GM18520 (cell line): Measurements from ENCODE around the gene SORL1.

Source experiments
- ATAC-seq: cut with Tn5 transposase; IDR thresholded peaks from one replicate; pipeline ENCODE4 v1.9.1; 2021; ENCODE audit not compliant: unreplicated experiment

Gene SORL1

GRCh38 chr11:121429556-121429955 lies 22.6 kb upstream of the SORL1 start:
- ATAC-seq: no peak

GRCh38 chr11:121431820-121432526 lies 20.1 kb upstream of the SORL1 start:
- no peak for ATAC-seq

- ATAC-seq: no peak
Observed at GRCh38 chr11:121435132-121435531, 17.0 kb upstream of the SORL1 start.

DNA sequence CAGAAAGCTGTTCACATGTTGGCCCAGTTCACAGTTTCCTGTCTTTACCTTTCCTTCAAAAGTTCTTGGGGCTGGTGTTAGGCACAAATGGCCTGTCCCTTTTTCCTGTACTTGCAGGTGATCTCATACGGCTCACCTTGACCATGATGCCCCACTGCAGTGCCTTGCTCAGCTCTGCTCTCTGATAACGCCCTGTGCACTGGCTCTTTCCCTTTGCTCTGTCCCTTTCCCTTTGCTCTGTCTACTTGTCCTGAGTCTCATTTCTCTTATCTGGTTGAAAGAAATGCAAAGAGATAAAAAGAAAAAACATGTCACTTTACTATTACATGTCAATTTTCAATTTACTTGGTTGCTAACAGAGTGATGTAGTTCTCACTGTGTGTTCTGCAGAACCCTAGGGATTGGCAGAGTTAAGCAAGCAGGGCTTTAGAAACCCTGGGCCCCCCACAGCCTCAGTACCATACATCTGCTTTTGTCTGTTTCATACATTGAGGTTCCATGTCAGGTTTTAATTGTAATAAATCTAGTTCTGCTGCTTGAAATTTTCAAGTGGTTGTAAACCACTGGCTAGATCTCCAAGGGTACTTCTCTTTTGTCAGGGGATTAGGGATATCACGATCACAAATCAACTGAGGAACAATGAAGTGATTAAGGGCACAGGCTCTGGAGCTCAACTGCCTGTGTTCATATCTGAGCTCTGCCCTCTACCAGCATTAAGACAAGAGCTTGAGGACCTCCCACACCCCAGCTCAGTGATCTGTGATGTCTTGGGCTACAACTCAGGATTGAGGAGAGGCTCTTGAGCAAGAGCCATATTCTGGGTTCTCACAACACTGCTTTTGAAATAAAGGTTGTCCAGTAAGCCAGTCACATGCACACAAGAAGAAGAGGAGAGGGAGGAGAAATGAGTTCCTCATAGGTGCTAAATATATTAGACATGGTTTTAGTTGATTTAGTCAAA lies 16.3 kb upstream of the SORL1 start:
- ATAC-seq: no peak

DNA sequence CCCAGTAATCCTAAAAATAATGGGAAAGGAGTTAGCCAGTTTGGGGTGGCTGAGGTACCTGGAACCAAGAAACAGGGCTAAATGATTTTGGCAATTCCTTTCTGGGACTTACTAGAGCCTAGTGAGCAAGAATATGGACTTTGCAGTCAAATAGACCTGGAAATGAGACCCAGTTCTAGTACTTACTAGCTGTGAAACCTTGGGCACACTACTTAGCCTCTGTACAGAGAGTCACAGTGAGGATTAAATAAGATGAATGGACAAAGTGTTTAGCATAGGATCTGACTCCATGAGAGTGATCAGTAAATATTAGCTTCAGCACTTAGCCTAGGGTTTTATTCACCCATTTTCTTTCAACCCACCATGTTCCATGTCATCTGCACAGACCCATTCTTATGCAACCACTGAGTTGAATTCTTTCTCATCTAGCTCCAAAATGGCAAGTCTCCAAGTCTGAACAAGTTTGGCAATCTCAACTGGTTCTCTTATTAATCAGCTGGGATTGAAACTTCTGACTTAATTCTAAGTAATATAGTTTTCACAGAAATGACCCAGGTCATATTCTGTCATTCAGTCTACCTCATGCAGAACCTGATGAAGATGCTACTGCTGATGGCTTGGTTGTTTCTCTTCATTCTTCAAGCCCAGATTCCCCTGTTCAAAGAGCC lies 15.0 kb upstream of the SORL1 start:
- ATAC-seq: no peak

GRCh38 chr11:121437686-121438078 lies 14.4 kb upstream of the SORL1 start:
- no peak for ATAC-seq

- ATAC-seq: no peak
Observed at GRCh38 chr11:121439337-121439736, 12.8 kb upstream of the SORL1 start.

- no peak for ATAC-seq
Observed at GRCh38 chr11:121439759-121440158, 12.4 kb upstream of the SORL1 start.

DNA sequence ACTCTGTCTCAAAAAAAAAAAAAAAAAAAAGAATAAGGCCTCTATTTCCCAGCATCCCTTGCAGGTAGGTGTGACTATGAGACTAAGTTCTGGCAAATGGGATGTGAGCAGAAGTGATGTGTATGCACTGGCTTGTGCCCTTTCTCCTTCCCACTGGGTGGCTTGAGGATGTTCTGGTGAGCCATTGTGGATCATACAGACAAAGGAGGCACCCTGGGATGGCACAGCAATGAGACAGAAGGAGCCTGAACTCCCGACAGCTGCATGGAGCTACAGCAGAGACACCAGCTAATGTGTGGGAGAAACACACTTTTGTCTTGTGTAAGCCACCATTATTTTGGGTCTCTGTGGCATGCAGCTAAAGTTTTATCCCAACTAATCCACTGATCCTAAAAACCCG lies 10.6 kb upstream of the SORL1 start:
- ATAC-seq: no peak

DNA sequence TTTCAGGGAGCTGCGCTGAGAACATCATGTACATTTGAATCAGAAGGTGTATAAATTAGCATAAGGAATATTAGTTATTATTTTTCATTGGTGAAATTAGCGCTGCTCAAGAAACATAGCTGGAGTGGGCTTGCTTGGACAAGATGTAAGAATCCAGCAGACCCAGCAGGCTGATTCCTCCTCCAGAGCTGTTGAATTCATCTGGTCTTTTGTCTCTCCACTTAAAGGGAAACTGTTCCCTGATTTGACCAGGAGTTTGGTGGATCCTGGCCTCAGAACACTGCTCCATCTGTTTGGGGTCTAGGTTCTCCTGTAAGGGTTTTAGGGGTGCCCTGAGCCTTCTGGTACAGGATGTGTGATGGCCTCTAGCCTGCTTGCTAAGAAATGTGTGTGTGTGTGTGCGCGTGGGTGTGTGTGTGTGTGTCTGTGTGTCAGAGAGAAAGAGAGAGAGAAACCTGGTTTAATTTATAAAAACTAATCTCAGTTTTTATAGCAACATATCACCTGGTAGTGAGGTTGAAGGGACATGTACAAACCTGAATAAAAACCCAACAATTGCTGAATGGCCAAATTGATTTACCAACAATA lies 8.3 kb upstream of the SORL1 start:
- no peak for ATAC-seq

GRCh38 chr11:121444526-121444925 lies 7.6 kb upstream of the SORL1 start:
- ATAC-seq: no peak

DNA sequence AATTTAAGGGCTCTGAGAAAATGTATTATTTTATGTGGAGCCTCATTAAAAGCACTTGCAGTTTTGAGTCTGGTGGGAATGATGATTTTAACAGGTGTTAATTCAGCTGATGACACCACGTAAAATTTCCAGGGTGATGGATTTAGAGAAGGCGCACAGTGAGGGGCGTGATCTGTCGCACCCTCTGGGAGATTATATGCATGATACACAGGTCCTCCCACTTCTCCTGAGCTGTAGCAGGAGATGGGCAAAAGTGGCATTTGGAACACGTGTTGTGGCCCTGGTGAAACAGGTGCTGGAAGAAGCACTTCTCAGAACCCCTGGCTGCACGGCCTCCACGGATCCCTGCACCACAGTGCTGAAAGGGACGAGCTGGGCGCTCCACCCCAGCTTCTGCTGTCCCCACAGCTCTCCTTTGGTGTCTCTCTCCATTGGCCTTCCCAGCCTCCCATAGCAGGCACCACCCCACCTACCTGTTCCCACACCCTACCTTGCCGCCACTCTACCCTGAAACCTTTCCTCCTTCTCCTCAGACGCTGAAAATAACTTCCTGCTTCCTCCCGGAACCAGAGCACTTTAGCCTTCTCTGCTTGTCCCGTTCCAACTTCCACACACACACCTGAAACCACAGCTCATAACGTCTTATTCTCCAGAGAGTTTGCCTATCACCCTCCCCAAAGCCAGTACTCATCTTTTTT lies 6.9 kb upstream of the SORL1 start:
- no peak for ATAC-seq

DNA sequence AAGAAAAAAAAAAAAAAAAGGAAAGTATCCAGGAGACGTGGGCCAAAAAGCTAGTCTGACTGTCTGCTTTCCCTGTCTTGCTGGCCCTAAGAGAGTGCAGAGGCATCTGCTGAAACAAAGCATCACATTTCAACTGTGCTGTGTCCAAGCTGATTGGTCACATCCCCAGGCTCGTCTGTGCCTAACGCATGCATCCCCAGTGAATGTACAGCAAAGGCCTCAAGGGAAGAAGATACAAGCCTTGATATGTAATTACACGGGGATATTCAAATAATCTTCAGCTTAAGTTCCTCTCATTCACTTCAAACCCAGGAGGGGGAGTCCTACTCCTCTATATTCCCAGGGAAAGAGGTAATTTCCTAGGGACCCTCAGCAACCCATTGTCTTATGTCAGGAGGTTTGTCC lies 5.4 kb upstream of the SORL1 start:
- no peak for ATAC-seq

- no peak for ATAC-seq
Observed at GRCh38 chr11:121448011-121448410, 4.1 kb upstream of the SORL1 start.

DNA sequence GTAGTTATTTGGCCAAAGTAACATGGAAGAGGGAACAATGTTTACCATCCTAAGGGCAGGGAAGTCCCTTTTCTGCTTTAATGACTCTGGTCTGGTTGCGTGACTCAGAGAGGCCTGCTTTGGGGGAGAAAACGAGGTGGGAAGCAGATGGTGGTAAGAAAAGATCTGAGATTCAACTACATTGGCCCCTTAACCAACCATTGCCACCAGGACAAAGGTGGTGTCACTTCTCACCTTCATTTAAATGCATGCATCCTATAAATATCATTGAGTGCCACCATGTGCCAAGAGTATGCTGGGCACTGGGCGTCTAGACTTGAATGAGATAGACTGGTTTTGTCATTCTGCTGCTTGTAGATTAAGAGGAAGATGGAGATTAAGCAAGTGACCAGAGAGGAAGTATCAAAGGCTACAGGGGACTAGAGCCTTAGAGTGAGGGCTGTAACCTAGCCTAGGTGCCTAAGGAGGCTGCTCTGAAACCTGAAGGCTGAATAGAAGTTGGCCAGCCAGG lies 3.6 kb upstream of the SORL1 start:
- ATAC-seq: no peak

- ATAC-seq: no peak
Observed at GRCh38 chr11:121449123-121449522, 3.0 kb upstream of the SORL1 start.

GRCh38 chr11:121449626-121450025 lies 2.5 kb upstream of the SORL1 start:
- no peak for ATAC-seq

- no peak for ATAC-seq
Observed at GRCh38 chr11:121450401-121450800, 1.7 kb upstream of the SORL1 start.

- ATAC-seq: no peak
Observed at GRCh38 chr11:121451178-121451985, 732 bp upstream of the SORL1 start.
